CD8-positive, alpha-beta memory T cell (primary cell): ENCODE results near the gene MASP1. TPM values are rescaled to one million over a fixed set of nuclear protein-coding genes. Genes with fewer than 3 reads are reported as not detected.

Experiments used
- CTCF ChIA-PET: fragments of 350-600 bp; sonication (Branson Sonifier 250); formaldehyde crosslinking; loops from one replicate; lab custom pipeline; 2021; ENCODE audit warnings: antibody characterized with exemption; lab: Charles Lee
- POLR2A ChIA-PET: fragments of 350-600 bp; sonication (Branson Sonifier 250); formaldehyde crosslinking; loops from one replicate; lab custom pipeline; 2021; ENCODE audit warnings: antibody characterized with exemption; lab: Charles Lee
- DNase-seq, 5 donors: peaks; one replicate each; pipeline versions ENCODE4 v3.0.0 to v3.0.0-alpha.2; 2020 to 2022; ENCODE audit warnings: mixed read lengths in 1 of 5
- H3K27ac ChIP-seq: one replicate; pipeline ENCODE4 v1.7.0; 2013; ENCODE audit warnings: low read depth, mild to moderate bottlenecking, low read length, moderate library complexity
- H3K27me3 ChIP-seq: 2 replicates; pipeline ENCODE4 v1.7.0; 2013; ENCODE audit warnings: low read length, mild to moderate bottlenecking; ENCODE audit not compliant: insufficient read depth, poor library complexity, severe bottlenecking
- H3K36me3 ChIP-seq: 2 replicates; pipeline ENCODE4 v1.7.0; 2013; ENCODE audit warnings: mild to moderate bottlenecking, low read length, moderate library complexity; ENCODE audit not compliant: insufficient read depth
- H3K4me1 ChIP-seq: 2 replicates; pipeline ENCODE4 v1.7.0; 2013; ENCODE audit warnings: mild to moderate bottlenecking, low read length, moderate library complexity; ENCODE audit not compliant: insufficient read depth
- H3K4me3 ChIP-seq: 2 replicates; pipeline ENCODE4 v1.7.0; 2013; ENCODE audit warnings: mild to moderate bottlenecking, low read length
- H3K9me3 ChIP-seq: 2 replicates; pipeline ENCODE4 v1.7.0; 2013; ENCODE audit warnings: mild to moderate bottlenecking, low read length
- H3K27ac Mint-ChIP-seq, 8 donors: one replicate each; pipeline ENCODE4 v1.8.0; 2020 to 2021; ENCODE audit warnings: mixed read lengths in 8 of 8, mild to moderate bottlenecking in 6 of 8, inconsistent platforms in 3 of 8, moderate library complexity in 3 of 8
- H3K27me3 Mint-ChIP-seq, 2 donors: one replicate each; pipeline ENCODE4 v1.8.0; 2020 to 2021; ENCODE audit warnings: mixed read lengths in 2 of 2, mild to moderate bottlenecking in 1 of 2, moderate library complexity in 1 of 2
- H3K36me3 Mint-ChIP-seq, 3 donors: one replicate each; pipeline ENCODE4 v1.8.0; 2020 to 2021; ENCODE audit warnings: mixed read lengths in 3 of 3, inconsistent platforms in 1 of 3, mild to moderate bottlenecking in 1 of 3
- H3K4me1 Mint-ChIP-seq, 3 donors: one replicate each; pipeline ENCODE4 v1.8.0; 2020 to 2021; ENCODE audit warnings: mixed read lengths in 3 of 3, inconsistent platforms in 1 of 3, mild to moderate bottlenecking in 1 of 3
- H3K4me3 Mint-ChIP-seq, 7 donors: one replicate each; pipeline ENCODE4 v1.8.0; 2020 to 2021; ENCODE audit warnings: mixed read lengths in 7 of 7, mild to moderate bottlenecking in 6 of 7, moderate library complexity in 4 of 7, inconsistent platforms in 2 of 7
- H3K9me3 Mint-ChIP-seq, 5 donors: one replicate each; pipeline ENCODE4 v1.8.0; 2020 to 2022; ENCODE audit warnings: mixed read lengths in 5 of 5, mild to moderate bottlenecking in 3 of 5, moderate library complexity in 2 of 5, inconsistent platforms in 1 of 5
- polyA plus RNA-seq: library from polyadenylated mRNA; unstranded; fragments of 300-500 nt; fragmentation: Illumina TruSeq; gene quantifications from one replicate; pipeline ENCODE4 v1.2.3, GENCODE V29; 2021
- total RNA-seq, 2 experiments: library from RNA; stranded (reverse); gene quantifications; one replicate each; pipeline ENCODE4 v1.2.3, GENCODE V29; 2021

MASP1 gene
- total and polyA plus RNA-seq, 3 experiments from 2014 or later = not detected

DNA sequence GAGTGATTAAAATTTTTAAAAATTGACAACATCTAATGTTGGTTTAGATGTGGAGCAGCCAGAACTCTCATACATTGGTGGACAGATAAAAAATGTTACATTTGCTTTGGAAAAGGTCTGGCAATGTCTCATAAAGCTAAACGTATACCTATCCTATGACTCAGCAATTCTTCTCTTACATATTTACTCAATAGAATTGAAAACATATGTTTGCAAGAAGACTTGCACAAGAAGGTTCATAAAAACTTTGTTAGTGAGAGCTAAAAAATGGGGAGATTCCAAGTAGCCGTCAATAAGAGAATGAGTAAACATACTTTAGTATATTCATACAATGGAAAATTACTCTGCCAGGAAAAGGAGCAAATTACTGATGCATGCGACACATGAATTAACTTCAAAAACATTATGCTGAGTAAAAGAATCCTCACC is 30.0 kb downstream of the MASP1 start:
- Mint-ChIP-seq H3K4me3 (no peak overlapping the region), H3K4me1 (no peaks in the 10 kb centered on the region), H3K27ac (no peak overlapping the region), H3K27me3 (peaks cover 12 to 58% of the 10 kb centered on the region in 2 donors), H3K9me3 (no peaks in the 10 kb centered on the region), H3K36me3 (no peaks in the 10 kb centered on the region)
- Histone ChIP-seq H3K27me3 (no peaks in the 10 kb centered on the region), H3K4me1 (no peaks in the 10 kb centered on the region), H3K36me3 (no peaks in the 10 kb centered on the region), H3K27ac (no peak overlapping the region), H3K9me3 (no peaks in the 10 kb centered on the region), H3K4me3 (no peak overlapping the region)
- CTCF ChIA-PET = no interaction called here
- POLR2A ChIA-PET = no interaction called here
- no peak for DNase-seq

DNA sequence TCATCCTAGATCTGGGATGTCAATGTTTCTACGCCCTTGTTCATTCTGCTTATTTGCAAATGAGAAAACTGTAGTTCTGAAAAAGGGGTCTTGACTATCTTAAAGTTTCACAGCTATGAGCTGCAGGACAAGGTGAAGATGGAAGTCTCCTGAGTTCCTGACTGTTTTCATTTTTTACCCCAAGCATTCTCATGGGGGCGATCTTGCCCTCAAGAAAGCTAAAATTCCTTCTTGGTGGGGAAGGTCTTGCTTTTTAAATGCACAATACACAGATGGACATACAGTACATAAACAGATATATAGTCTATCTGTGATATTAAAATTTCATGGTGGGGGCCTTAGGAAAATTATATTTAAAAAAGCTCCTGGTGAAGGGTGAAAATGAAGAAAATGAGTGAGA is 32.4 kb downstream of the MASP1 start:
- H3K4me1 Mint-ChIP-seq = no peaks in the 10 kb centered on the region
- H3K36me3 Mint-ChIP-seq = no peaks in the 10 kb centered on the region
- Histone ChIP-seq H3K27ac (no peak overlapping the region), H3K9me3 (no peaks in the 10 kb centered on the region), H3K36me3 (no peaks in the 10 kb centered on the region), H3K4me1 (no peaks in the 10 kb centered on the region), H3K27me3 (no peaks in the 10 kb centered on the region), H3K4me3 (no peak overlapping the region)
- no peak overlapping the region for H3K27ac Mint-ChIP-seq
- no peak for DNase-seq
- no peak overlapping the region for H3K4me3 Mint-ChIP-seq
- POLR2A ChIA-PET = no interaction called here
- CTCF ChIA-PET = no interaction called here
- H3K27me3 Mint-ChIP-seq = peaks cover 7 to 41% of the 10 kb centered on the region in 2 donors
- H3K9me3 Mint-ChIP-seq = no peaks in the 10 kb centered on the region

DNA sequence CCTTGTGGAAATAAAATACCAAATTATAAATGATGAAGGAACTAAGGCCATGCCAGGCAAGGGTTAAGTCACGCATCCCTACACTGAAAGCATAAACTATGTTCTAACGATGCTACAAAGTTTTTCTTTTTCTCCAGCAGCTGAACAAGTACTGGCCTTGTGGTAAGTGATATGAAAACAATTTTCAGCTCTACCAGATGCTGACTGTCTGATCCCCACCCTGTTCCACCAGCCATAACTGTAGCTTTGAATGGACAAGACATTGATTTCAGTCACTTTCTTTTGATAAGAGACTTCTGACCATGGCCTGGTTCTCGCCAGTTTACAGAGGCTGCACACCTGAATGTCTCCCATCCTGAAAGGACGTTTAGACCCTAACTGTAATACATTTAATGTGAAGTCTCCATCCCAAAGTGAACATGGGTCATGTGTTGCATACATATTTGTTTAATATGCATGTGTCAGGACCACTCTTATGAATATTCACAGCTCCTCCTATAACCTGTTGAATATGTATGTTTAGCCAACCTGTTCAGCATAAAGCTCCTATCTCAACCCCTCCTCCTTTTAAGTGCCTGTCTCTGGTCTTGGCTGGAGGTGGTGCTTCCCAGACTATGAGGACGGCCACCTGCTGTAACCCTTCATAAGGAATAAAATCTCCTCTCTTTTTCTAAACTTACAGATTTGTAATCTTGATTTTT is 33.4 kb downstream of the MASP1 start:
- Histone ChIP-seq H3K4me3 (no peak overlapping the region), H3K27ac (no peak overlapping the region), H3K9me3 (no peaks in the 10 kb centered on the region), H3K27me3 (no peaks in the 10 kb centered on the region), H3K36me3 (no peaks in the 10 kb centered on the region), H3K4me1 (no peaks in the 10 kb centered on the region)
- no peak for DNase-seq
- no peaks in the 10 kb centered on the region for H3K4me1 Mint-ChIP-seq
- CTCF ChIA-PET = no interaction called here
- no peak overlapping the region for H3K4me3 Mint-ChIP-seq
- H3K27me3 Mint-ChIP-seq = peaks cover 7 to 33% of the 10 kb centered on the region in 2 donors
- POLR2A ChIA-PET = no interaction called here
- no peak overlapping the region for H3K27ac Mint-ChIP-seq
- H3K9me3 Mint-ChIP-seq = no peaks in the 10 kb centered on the region
- H3K36me3 Mint-ChIP-seq = no peaks in the 10 kb centered on the region

DNA sequence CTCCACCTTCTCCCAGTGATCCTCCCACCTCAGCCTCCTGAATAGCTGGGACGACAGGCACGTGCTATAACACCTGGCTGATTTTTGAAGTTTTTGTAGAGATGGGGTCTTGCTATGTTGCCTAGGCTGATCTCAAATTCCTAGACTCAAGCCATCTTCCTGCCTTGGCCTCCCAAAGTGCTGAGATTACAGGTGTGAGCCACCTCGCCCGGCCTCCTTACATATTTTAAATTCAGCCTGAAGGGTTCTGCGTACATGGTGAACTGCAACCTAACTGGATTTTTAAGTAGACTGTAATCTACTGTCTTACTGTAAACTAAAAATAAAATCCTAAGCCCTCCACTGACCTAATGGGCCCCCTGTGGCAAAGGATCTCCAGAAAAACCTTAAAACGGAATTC is 34.1 kb downstream of the MASP1 start:
- Mint-ChIP-seq H3K4me1 (no peaks in the 10 kb centered on the region), H3K4me3 (no peak overlapping the region), H3K36me3 (no peaks in the 10 kb centered on the region), H3K27ac (no peak overlapping the region), H3K9me3 (no peaks in the 10 kb centered on the region), H3K27me3 (peaks cover 7 to 33% of the 10 kb centered on the region in 2 donors)
- ChIA-PET POLR2A (no interaction called here), CTCF (no interaction called here)
- no peak overlapping the region for H3K27ac ChIP-seq
- no peaks in the 10 kb centered on the region for H3K9me3 ChIP-seq
- H3K4me1 ChIP-seq = no peaks in the 10 kb centered on the region
- DNase-seq = no peak
- no peaks in the 10 kb centered on the region for H3K27me3 ChIP-seq
- no peaks in the 10 kb centered on the region for H3K36me3 ChIP-seq
- no peak overlapping the region for H3K4me3 ChIP-seq

DNA sequence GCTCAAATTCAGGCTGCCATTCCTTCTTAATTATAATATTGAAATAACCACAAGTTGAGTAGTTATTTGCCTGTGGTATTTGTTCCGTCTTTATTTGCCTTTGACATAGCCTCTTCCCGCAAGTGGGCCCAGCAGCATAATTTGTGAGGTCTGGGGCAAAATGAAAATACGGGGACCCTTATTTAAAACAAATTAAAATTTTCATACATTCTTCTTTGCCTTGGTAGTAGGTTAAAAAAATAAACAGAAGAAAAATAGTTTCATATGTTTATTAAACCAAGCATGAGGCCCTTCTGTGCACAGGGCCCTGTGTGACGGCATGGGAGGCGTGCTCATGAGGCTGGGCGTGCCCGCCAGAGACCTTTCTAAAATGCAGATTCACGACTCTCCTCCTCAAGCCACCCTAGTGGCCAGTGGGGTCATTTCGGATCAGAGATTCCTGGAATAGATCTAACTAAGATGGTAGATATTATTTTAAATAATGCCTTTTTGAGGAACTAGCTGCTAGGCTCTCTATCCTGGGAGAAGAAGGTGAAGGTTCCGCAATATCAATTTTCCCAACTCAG is 35.4 kb downstream of the MASP1 start:
- H3K4me1 Mint-ChIP-seq = no peaks in the 10 kb centered on the region
- H3K27ac ChIP-seq = no peak overlapping the region
- ChIA-PET POLR2A (no interaction called here), CTCF (interaction anchor here (1.5 kb wide), 1 partner anchor 36 kb away, joined by 3 read pairs; no protein-coding TSS in a partner anchor)
- H3K9me3 Mint-ChIP-seq = no peaks in the 10 kb centered on the region
- no peaks in the 10 kb centered on the region for H3K9me3 ChIP-seq
- DNase-seq = no peak
- H3K36me3 ChIP-seq = no peaks in the 10 kb centered on the region
- H3K4me1 ChIP-seq = no peaks in the 10 kb centered on the region
- H3K4me3 ChIP-seq = no peak overlapping the region
- peak overlapping the region in 1 of 8 donors; percentile 7 for H3K27ac Mint-ChIP-seq
- H3K36me3 Mint-ChIP-seq = no peaks in the 10 kb centered on the region
- peaks cover 8 to 29% of the 10 kb centered on the region in 2 donors for H3K27me3 Mint-ChIP-seq
- H3K4me3 Mint-ChIP-seq = no peak overlapping the region
- H3K27me3 ChIP-seq = no peaks in the 10 kb centered on the region

DNA sequence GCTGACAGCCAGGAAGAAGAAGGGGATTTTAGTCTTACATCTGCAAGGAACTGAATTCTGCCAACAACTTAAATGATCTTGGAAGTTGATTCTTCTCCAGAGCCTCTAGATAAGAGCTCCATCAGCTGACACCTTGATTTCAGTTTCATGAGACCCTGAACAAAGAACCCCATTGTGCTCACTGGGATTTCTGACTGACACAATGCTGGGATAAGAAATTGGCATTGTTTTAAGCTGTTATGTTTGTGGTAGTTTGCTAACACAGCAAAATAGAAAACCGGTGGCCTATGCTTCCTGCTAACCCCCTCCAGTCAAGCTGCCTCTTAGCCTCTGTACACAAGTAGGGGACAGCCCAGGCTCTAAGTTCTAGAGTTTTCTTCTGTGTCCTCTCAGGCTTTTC is 36.2 kb downstream of the MASP1 start:
- H3K27ac Mint-ChIP-seq = no peak overlapping the region
- POLR2A ChIA-PET = no interaction called here

DNA sequence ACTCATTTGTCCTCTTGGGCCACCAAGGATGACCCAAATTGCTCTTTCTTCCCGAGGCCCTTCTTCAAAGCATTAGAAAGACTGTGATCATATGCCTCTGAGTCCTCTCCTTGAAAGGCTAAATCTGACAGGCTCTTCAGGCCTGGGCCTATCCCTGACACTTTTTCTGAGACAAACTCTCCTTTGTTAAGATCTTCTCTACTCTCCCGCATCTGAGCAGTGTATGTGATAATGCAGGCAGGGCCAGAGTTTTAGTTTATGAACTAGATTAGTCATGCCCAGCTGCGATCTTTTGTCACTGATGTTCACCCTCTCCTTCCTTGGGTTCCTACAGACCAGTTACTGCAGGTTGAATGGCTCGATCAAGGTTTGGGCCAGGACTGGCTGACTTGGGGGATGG is 39.2 kb downstream of the MASP1 start:
- Histone ChIP-seq H3K9me3 (no peaks in the 10 kb centered on the region), H3K27me3 (no peaks in the 10 kb centered on the region), H3K4me1 (peaks cover 4% of the 10 kb centered on the region), H3K27ac (no peak overlapping the region), H3K4me3 (no peak overlapping the region), H3K36me3 (no peaks in the 10 kb centered on the region)
- Mint-ChIP-seq H3K4me3 (no peak overlapping the region), H3K4me1 (peaks cover 1 to 8% (median 6%) of the 10 kb centered on the region in 3 donors), H3K9me3 (no peaks in the 10 kb centered on the region), H3K27me3 (peaks cover 10 to 28% of the 10 kb centered on the region in 2 donors), H3K27ac (no peak overlapping the region), H3K36me3 (no peaks in the 10 kb centered on the region)
- POLR2A ChIA-PET = no interaction called here
- CTCF ChIA-PET = no interaction called here
- DNase-seq = no peak

More for the DNA sequence above, 36.2 kb downstream of the MASP1 start:
- H3K27ac ChIP-seq = no peak overlapping the region
- no peak for DNase-seq
- H3K36me3 ChIP-seq = no peaks in the 10 kb centered on the region
- no peak overlapping the region for H3K4me3 Mint-ChIP-seq
- no peaks in the 10 kb centered on the region for H3K9me3 Mint-ChIP-seq
- CTCF ChIA-PET = interaction anchor here (1.5 kb wide), 1 partner anchor 35 kb away, joined by 3 read pairs; no protein-coding TSS in a partner anchor
- no peaks in the 10 kb centered on the region for H3K4me1 ChIP-seq
- H3K27me3 ChIP-seq = no peaks in the 10 kb centered on the region
- no peak overlapping the region for H3K4me3 ChIP-seq
- H3K27me3 Mint-ChIP-seq = peaks cover 8 to 25% of the 10 kb centered on the region in 2 donors
- no peaks in the 10 kb centered on the region for H3K36me3 Mint-ChIP-seq
- no peaks in the 10 kb centered on the region for H3K9me3 ChIP-seq
- no peaks in the 10 kb centered on the region for H3K4me1 Mint-ChIP-seq

DNA sequence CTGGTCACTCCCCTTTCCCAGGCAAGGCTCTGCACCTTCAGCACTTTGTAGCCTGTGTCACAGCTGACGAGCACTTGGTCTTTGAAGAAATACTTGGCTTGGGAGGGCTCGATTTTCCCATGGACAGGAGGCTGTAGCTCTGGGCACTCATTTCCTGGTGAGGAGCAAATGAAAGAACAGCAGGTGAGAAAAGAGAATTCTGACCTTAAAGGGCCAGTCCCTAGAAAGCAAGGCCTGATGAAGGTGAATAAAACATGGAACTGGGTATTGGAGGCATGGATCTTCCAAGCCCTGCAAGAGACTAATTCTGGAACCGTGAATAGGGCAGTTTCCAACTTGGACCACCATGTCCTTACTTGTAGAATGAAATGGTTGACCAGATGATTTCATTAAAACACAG is 39.9 kb downstream of the MASP1 start:
- Histone ChIP-seq H3K9me3 (no peaks in the 10 kb centered on the region), H3K27me3 (no peaks in the 10 kb centered on the region), H3K27ac (no peak overlapping the region), H3K4me3 (no peak overlapping the region), H3K4me1 (peaks cover 6% of the 10 kb centered on the region), H3K36me3 (no peaks in the 10 kb centered on the region)
- H3K36me3 Mint-ChIP-seq = no peaks in the 10 kb centered on the region
- no peak overlapping the region for H3K27ac Mint-ChIP-seq
- no peak overlapping the region for H3K4me3 Mint-ChIP-seq
- DNase-seq = no peak
- ChIA-PET POLR2A (no interaction called here), CTCF (no interaction called here)
- no peaks in the 10 kb centered on the region for H3K9me3 Mint-ChIP-seq
- H3K27me3 Mint-ChIP-seq = peaks cover 12 to 29% of the 10 kb centered on the region in 2 donors
- peaks cover 3 to 15% (median 9%) of the 10 kb centered on the region in 3 donors for H3K4me1 Mint-ChIP-seq
